ENCODE data around the gene KCNK6. TPM values are rescaled to one million over a fixed set of nuclear protein-coding genes. Genes with fewer than 3 reads are reported as not detected.
"Not testable (repeated sequence)": the region's sequence is repeated elsewhere in the genome, so short reads cannot be mapped to it uniquely, and the experiment has no call there.

The KCNK6 gene
- total RNA-seq, 1 experiment from 2014 or later: 1.9 TPM

- no peak overlapping the region for H3K4me3 ChIP-seq (ENCODE audit: insufficient read depth, low read depth, low read length)
- H3K27me3 ChIP-seq (ENCODE audit: control insufficient read depth, insufficient read depth, low read length): peaks cover 28% of the 10 kb centered on the region
- no peak for DNase-seq
- no peaks in the 10 kb centered on the region for H3K36me3 ChIP-seq (replicated peaks; ENCODE audit: control insufficient read depth, insufficient read depth, low read length)
Observed at GRCh38 chr19:38355728-38356725, 36.4 kb downstream of the KCNK6 start.

DNA sequence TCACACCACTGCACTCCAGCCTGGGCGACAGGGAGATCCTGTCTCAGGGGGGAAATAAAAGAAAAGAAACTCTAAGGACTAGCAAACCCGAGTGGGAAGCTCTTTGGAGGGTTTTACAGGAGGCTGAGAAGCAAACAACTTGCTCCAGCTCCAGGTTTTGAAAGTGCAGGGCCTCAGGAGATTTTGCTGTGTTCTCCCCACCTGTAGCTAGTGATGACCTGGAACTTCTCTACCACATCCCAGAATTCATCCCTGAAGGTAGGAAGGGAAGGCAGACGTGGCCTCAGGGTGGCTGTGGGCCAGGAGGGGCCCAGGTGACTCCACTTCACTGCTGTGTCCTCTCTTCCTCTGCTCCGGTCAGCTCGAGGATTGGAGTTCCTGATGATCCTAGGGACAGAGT, 38.4 kb downstream of the KCNK6 start:
- no peaks in the 10 kb centered on the region for H3K36me3 ChIP-seq (replicated peaks; ENCODE audit: control insufficient read depth, insufficient read depth, low read length)
- H3K27me3 ChIP-seq (ENCODE audit: control insufficient read depth, insufficient read depth, low read length): peaks cover 35% of the 10 kb centered on the region
- no peak for DNase-seq
- H3K4me3 ChIP-seq (ENCODE audit: insufficient read depth, low read depth, low read length): no peak overlapping the region

DNA sequence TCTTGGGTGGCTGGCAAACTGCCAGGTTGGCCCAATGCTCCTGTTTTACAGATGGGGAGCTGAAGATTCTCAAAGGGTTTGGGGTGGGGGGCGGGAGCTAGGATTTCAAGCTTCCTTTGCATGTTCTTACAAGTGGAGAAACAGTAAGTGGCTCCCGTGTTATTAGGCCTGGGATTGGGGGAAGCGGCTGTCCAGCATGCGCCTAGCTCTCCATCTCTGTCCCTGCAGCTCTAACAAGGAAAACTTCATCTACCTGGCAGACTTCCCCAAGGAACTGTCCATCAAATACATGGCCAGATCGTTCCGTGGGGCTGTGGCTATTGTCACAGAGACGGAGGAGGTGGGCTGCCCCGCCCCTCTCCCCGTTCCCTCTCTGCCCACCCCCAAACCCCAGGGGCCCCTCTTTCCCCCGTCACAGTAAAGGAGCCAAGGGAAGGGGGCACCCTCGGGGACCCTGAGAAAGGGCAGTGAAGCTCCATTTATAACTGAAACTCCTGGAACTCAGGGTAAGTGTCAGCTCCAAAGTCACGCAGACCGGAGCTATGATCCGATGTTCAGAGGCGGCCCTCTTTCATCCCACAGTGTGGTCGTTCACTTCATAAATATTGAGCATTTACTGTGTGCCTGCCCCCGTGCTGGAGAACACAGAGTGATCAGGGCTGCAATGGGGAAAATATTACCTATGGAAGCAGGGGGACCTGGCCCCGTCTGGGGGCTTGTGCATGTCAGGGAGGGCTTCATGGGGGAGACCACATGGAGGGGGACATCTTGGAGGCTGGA, 39.8 kb downstream of the KCNK6 start:
- no peak overlapping the region for H3K4me3 ChIP-seq (ENCODE audit: insufficient read depth, low read depth, low read length)
- DNase-seq: no peak
- H3K36me3 ChIP-seq (replicated peaks; ENCODE audit: control insufficient read depth, insufficient read depth, low read length): no peaks in the 10 kb centered on the region
- peaks cover 35% of the 10 kb centered on the region for H3K27me3 ChIP-seq (ENCODE audit: control insufficient read depth, insufficient read depth, low read length)

- no peak for DNase-seq
- Histone ChIP-seq H3K4me3 (ENCODE audit: insufficient read depth, low read depth, low read length) (no peak overlapping the region), H3K27me3 (ENCODE audit: control insufficient read depth, insufficient read depth, low read length) (peaks cover 35% of the 10 kb centered on the region), H3K36me3 (replicated peaks; ENCODE audit: control insufficient read depth, insufficient read depth, low read length) (no peaks in the 10 kb centered on the region)
Observed at GRCh38 chr19:38360351-38360750, 40.7 kb downstream of the KCNK6 start.

DNA sequence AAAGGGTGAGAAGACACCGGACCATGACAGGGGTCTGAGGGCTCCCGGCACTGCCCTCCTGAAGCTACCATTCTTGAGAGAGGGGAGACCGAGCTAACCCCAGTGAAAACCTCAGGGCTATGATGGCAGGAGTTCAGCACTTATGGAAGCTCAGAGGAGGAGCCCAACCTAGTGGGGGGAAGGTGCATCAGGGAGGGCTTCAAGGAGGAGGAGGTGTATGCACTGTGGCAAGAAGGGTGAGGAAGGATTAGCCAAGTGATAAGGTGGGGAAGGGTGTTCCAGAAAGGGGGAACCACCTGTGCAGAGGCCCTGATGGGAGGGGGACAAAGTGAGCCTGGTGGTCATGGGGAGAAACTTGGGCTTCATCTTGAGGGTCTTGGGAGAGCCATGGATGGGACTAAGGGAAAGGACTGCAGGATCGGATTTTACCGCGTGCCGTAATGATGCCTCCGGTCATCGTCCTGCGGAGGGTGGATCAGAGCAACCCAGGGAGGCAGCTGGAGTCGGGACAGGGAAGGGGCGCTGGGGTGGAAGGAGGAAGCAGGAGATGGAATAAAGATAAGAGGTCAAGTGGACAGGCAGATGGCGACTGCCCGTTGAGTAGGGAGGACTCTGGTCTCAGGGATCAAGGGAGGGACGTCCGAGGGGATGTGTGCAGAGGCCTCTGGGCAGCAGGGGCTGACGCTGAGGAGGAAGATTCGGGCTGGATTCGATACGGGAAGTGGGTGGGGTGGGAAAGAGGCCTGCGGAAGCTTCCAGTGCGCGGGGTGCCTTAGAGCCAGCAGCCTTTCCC, 41.4 kb downstream of the KCNK6 start:
- peaks cover 35% of the 10 kb centered on the region for H3K27me3 ChIP-seq (ENCODE audit: control insufficient read depth, insufficient read depth, low read length)
- peak overlapping the region; percentile 67 for H3K4me3 ChIP-seq (ENCODE audit: insufficient read depth, low read depth, low read length)
- H3K36me3 ChIP-seq (replicated peaks; ENCODE audit: control insufficient read depth, insufficient read depth, low read length): no peaks in the 10 kb centered on the region
- no peak for DNase-seq

DNA sequence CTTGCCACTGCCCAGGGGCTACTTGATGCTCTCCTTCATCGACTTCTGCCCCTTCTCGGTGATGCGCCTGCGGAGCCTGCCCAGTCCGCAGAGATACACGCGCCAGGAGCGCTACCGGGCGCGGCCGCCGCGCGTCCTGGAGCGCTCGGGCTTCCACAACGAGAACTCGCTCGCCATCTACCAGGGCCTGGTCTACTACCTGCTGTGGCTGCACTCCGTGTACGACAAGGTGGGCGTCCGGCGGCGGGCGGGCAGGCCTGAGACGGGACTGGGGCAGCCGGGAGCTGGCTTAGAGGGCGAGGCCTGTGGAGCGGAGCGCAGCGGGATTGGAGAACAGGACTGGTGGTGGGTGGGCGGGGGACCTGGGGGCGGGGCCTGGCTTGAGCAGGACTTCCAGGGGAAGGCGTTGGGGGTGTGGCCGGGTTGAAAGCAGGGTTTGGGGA, 42.0 kb downstream of the KCNK6 start:
- Histone ChIP-seq H3K4me3 (ENCODE audit: insufficient read depth, low read depth, low read length) (peak overlapping the region; percentile 67), H3K27me3 (ENCODE audit: control insufficient read depth, insufficient read depth, low read length) (peaks cover 32% of the 10 kb centered on the region), H3K36me3 (replicated peaks; ENCODE audit: control insufficient read depth, insufficient read depth, low read length) (no peaks in the 10 kb centered on the region)
- peak; percentile 99 for DNase-seq

GRCh38 chr19:38362076-38362945, 42.7 kb downstream of the KCNK6 start:
- Histone ChIP-seq H3K36me3 (replicated peaks; ENCODE audit: control insufficient read depth, insufficient read depth, low read length) (no peaks in the 10 kb centered on the region), H3K27me3 (ENCODE audit: control insufficient read depth, insufficient read depth, low read length) (peaks cover 32% of the 10 kb centered on the region), H3K4me3 (ENCODE audit: insufficient read depth, low read depth, low read length) (peak overlapping the region; percentile 67)
- peak; percentile 97 for DNase-seq

- H3K4me3 ChIP-seq (ENCODE audit: insufficient read depth, low read depth, low read length): peak overlapping the region; percentile 67
- H3K27me3 ChIP-seq (ENCODE audit: control insufficient read depth, insufficient read depth, low read length): peaks cover 31% of the 10 kb centered on the region
- DNase-seq; H3K36me3 ChIP-seq (replicated peaks; ENCODE audit: control insufficient read depth, insufficient read depth, low read length): not testable (repeated sequence)
Observed at GRCh38 chr19:38362946-38363688, 43.5 kb downstream of the KCNK6 start.

DNA sequence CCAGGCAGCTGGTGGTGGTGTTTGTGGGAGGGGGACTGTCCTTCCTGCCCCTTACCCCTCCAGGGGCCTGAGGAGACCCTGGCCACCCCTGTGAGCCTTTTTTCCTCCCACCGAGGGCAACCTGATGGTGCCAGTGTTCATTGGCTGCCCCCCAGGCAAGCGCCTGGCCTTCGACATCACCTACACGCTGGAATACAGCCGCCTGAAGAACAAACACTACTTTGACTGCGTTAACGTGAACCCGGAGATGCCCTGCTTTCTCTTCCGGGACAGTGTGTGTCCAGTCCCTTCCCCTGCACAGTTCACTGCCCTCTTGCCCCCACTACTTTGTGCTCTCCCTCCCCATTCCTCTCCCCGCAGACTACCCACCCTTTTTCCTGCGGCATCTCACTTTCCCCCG, 47.4 kb downstream of the KCNK6 start:
- H3K36me3 ChIP-seq (replicated peaks; ENCODE audit: control insufficient read depth, insufficient read depth, low read length): no peaks in the 10 kb centered on the region
- H3K4me3 ChIP-seq (ENCODE audit: insufficient read depth, low read depth, low read length): no peak overlapping the region
- no peak for DNase-seq
- H3K27me3 ChIP-seq (ENCODE audit: control insufficient read depth, insufficient read depth, low read length): no peaks in the 10 kb centered on the region; the same call in 1 of the 2 replicates

- Histone ChIP-seq H3K4me3 (ENCODE audit: insufficient read depth, low read depth, low read length) (no peak overlapping the region), H3K27me3 (ENCODE audit: control insufficient read depth, insufficient read depth, low read length) (no peaks in the 10 kb centered on the region; the same call in 1 of the 2 replicates), H3K36me3 (replicated peaks; ENCODE audit: control insufficient read depth, insufficient read depth, low read length) (no peaks in the 10 kb centered on the region)
- DNase-seq: no peak
Observed at GRCh38 chr19:38369584-38369983, 49.9 kb downstream of the KCNK6 start.

- Histone ChIP-seq H3K36me3 (replicated peaks; ENCODE audit: control insufficient read depth, insufficient read depth, low read length) (no peaks in the 10 kb centered on the region), H3K27me3 (ENCODE audit: control insufficient read depth, insufficient read depth, low read length) (no peaks in the 10 kb centered on the region; the same call in 1 of the 2 replicates), H3K4me3 (ENCODE audit: insufficient read depth, low read depth, low read length) (no peak overlapping the region)
- no peak for DNase-seq
Observed at GRCh38 chr19:38370299-38370698, 50.7 kb downstream of the KCNK6 start.

DNA sequence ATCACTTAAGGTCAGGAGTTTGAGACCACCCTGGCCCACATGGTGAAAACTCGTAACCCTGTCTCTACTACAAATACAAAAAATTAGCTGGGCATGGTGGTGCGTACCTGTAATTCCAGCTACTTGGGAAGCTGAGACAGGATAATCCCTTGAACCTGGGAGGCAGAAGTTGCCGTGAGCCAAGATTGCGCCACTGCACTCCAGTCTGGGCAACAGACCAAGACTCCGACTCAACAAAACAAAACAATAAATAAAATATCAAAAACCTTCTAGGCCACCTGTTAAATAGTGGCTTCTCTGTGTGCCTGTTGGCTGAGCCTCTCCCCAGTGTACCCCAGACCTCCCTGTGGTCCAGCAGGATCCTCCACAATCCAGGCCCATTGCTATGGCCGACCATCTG, 51.4 kb downstream of the KCNK6 start:
- Histone ChIP-seq H3K4me3 (ENCODE audit: insufficient read depth, low read depth, low read length) (no peak overlapping the region), H3K27me3 (ENCODE audit: control insufficient read depth, insufficient read depth, low read length) (no peaks in the 10 kb centered on the region; the same call in 1 of the 2 replicates), H3K36me3 (replicated peaks; ENCODE audit: control insufficient read depth, insufficient read depth, low read length) (peaks cover 1% of the 10 kb centered on the region; the same call in 1 of the 2 replicates)
- DNase-seq: no peak

DNA sequence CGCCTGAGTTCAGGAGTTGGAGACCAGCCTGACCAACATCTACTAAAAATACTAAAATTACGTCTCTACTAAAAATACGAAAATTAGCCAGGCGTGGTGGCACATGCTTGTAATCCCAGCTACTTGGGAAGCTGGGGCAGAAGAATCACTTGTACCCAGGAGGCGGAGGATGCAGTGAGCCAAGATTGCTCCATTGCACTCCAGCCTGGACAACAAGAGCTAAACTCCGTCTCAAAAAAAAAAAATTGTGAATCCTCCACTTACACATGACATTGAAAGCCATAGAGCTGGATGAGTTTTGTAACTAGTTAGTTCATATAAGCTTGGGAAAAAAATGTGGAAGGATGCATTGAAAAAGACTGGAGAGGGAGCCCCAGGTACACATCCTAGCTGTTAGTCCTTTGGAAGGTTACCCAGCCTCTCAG, 54.3 kb downstream of the KCNK6 start:
- peaks cover 9% of the 10 kb centered on the region for H3K36me3 ChIP-seq (replicated peaks; ENCODE audit: control insufficient read depth, insufficient read depth, low read length)
- DNase-seq: no peak

More for the DNA sequence above, 54.3 kb downstream of the KCNK6 start:
- peak overlapping the region; percentile 39 for H3K4me3 ChIP-seq (ENCODE audit: insufficient read depth, low read depth, low read length)
- H3K27me3 ChIP-seq (ENCODE audit: control insufficient read depth, insufficient read depth, low read length): no peaks in the 10 kb centered on the region; the same call in 1 of the 2 replicates
